ENCODE results near the gene CDH4.
"Not testable (repeated sequence)": the region's sequence is repeated elsewhere in the genome, so short reads cannot be mapped to it uniquely, and the experiment has no call there.

The CDH4 gene

DNA sequence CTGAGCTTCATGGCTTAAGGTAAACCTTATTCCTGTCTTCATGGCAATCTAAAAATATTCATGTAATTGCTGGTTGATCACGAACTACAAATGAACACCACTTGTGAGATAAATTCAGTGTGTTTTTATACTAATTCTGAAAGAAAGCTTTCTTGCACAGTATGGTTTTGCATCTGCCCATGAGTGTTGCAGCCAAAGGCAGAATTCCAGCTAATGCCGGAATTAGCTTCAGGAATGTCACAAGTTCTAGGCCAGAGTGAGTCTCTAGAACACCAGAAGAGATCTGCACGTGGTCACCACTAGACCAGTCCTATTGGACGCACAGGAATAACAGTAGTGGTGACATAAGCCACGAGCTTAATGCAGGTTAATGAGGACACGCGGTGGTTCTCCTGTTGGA, 223.7 kb downstream of the CDH4 start:
- DNase-seq = no peak

DNA sequence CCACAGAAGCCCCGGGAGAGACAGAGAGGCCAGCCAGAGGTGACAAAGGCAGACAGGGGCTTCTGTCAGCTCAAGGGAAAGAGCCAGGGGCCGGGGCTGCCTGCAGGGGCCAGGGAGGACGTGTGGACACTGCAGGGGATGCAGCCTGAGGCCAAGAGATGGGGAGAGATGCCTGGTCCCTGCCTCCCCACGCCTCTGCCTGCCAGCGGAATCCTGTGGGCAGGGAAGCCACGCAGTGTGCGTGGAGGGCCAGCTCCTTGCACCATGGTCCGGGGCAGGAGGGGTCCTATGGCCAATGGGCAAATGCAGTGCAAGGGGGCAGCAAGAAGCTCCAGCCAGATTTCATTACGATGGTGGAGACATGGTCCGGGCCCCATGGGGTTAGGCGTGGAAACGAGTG, 224.9 kb downstream of the CDH4 start:
- DNase-seq = no peak

GRCh38 chr20:61477451-61477861, 225.4 kb downstream of the CDH4 start:
- no peak for DNase-seq

DNA sequence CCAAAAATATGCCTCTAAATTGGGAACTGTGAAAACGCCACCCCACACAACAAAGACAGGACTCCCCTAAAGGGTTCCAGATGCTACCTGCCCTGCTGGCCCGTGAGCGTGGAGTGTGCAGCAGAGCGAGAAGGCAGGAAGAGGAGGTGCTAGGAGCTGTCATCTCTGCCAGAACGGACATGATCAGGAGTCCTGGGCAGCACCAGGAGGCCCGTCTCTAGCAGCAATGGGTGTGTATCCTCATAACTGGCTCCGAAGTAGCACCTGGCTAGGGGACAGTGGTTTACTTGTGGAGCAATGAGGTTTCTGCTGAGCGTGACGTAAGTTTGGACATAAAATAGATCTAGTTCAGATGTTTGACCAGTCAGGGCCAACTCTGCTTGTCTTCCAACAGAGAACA, 226.0 kb downstream of the CDH4 start:
- no peak for DNase-seq

GRCh38 chr20:61478611-61479305, 226.7 kb downstream of the CDH4 start:
- DNase-seq = no peak

DNA sequence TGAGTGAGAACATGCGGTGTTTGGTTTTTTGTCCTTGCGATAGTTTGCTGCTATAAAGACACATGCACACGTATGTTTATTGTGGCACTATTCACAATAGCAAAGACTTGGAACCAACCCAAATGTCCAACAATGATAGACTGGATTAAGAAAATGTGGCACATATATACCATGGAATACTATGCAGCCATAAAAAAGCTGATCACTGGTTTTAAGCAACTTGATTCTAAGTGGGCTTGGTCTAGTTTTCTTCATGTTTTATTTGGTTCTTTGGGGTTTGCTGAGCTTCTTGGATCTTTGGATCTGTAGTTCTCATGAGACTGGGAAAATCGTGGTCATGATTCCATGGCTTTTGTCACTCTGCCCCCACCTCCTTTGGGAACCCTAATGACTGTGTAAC, 227.4 kb downstream of the CDH4 start:
- not testable (repeated sequence) for DNase-seq

GRCh38 chr20:61480158-61480825, 228.2 kb downstream of the CDH4 start:
- DNase-seq = no peak

GRCh38 chr20:61482056-61482887, 230.2 kb downstream of the CDH4 start:
- DNase-seq = no peak

GRCh38 chr20:61482901-61483300, 230.8 kb downstream of the CDH4 start:
- no peak for DNase-seq

GRCh38 chr20:61483336-61484067, 231.4 kb downstream of the CDH4 start:
- DNase-seq = no peak

GRCh38 chr20:61486198-61486597, 234.1 kb downstream of the CDH4 start:
- DNase-seq = no peak

- no peak for DNase-seq
Observed at GRCh38 chr20:61487346-61487996, 235.4 kb downstream of the CDH4 start.

GRCh38 chr20:61487997-61488371, 235.9 kb downstream of the CDH4 start:
- DNase-seq = no peak

DNA sequence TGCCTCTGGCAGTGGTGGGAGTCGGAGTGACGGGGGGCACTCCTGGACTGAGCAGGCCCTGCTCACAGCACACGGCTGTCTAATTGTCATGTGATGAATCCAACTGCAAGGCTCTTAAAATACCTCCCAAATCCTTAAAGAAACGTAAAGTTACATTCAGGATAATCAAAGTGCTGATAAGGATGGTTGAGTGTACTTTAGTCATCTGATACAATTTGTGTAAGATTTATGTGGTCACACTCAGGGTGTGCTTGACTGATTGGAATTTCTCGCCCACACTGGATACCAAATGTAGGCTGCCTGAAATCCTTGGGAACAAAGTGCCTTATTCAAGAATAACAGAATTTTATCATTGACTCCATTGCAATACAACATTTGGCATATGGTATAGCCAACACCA, 238.7 kb downstream of the CDH4 start:
- no peak for DNase-seq

GRCh38 chr20:61492065-61492464, 240.0 kb downstream of the CDH4 start:
- DNase-seq = no peak

DNA sequence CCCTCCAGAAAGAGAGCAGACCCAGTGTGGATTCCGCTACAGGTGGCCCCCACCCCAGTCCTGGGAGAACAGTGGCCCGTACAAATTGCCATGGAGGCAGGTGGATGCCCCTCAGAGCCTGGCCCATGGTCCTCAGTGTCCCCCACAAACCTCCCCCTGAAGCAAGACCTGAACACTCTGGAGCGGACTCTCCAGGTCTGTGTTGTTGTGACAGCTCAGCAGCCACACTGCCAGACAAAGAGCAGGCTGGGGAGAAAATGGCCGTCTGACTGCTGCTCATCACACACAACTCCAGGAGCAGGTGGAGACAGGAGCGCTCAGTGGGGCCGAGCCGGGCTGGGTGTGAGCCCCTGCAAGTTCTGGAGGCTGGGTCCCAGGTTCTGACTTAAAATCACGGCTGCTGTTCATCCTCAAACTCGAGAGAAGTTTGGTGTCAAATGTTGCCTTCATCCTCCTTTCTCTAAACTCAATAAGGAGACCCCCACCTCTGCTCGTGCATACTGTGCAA, 241.8 kb downstream of the CDH4 start:
- DNase-seq = no peak

DNA sequence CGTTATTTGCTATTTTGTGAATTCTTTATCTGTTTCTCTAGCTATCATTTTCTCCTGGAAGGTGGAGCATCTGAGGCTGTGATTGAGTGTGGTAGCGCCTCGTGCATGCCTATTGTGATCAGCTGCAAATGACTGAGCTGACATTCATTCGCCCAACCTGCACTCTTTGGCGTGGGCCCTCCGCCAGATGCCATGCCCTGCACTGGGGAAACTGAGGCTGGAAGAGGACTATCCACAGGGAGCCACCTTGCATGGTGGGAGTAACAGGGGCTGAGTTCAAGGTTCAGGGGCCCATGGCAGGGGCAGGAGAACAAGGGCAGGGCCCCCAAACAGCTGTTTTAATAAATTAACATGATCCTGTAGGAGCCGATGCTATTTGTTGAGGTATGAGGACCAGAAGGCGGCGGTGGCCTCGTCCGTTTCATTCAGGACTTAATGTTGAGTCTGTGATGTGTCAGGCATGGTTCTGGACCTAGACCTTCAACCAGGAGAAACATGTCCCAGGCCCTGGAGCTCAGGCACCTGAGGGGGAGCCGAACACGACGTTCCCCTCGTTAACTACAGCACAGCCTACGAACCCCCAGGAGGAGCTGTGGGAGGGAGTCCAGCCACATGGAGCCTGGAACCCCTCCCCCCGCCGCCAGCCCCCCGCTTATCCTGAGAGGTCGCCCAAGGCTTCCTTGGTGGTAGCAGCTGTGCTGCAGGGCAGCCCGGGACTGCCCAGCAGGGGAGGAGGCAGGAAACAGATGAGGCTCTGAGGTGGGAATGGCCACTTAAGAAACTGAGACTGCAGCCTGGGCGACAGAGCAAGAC, 242.9 kb downstream of the CDH4 start:
- DNase-seq = no peak

GRCh38 chr20:61497029-61497627, 245.1 kb downstream of the CDH4 start:
- DNase-seq = no peak

DNA sequence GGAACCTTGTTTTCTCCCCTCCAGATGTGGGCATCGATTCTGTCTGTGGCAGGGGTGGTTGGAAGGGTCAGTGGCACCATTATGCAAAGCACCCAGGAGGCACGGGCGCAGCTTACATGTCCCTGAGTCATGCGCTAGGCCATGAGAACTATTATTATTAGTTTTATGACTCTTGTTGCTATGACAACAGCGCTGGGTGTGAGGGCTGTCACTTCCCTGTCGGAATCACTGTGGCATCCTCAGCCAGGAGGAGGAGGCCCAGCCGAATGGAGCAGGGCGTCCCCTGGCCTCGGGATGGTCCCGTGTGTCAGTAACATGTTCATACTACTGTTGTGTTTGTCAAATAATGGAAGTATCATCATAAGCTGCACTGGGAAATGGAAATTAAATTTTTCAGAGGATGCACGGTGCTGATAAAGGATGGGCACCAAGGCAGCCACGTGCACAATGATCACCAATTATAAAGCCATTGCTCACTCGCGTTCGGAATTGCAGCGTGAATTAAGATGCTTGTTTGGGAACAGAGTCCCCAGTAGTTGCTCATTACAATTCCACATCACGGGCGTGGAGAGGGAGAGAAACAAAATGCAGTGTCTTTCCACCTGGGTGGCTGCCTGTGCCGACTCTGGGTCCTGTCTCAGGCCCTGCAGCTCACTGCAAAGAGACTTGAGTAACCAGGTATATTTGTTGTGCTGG, 247.9 kb downstream of the CDH4 start:
- no peak for DNase-seq

DNA sequence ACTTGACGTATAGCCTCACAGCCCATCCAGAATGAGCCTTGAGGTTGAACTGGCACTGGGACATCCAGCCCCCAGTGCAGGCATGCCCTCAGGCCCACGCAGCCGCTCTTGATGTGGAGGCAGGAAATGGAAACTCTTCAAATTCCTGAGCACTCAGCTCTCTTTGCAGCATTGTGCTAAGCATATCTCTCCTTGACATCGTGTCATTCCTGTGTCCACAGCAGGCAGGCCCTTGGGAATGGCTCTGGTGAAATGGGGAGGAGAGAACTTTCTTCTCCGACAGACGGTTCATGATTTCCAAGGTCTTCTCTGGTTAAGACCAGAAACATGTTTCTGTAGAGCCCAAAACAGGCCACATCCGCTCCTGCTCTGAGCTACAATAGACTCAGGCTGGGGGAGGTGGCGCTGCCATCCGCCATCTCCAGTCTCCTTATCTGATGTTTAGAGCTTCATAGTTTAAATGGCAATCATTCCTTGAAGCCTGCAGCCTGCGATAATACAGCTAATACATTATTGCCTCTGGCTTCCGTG, 248.8 kb downstream of the CDH4 start:
- DNase-seq = no peak

Measured in CD4-positive, alpha-beta T cell treated with Interleukin-15 for 1 hour (primary cell).